HepG2 (cell line): ENCODE data around the gene PEX11B. TPM values are rescaled to one million over a fixed set of nuclear protein-coding genes. Genes with fewer than 3 reads are reported as not detected.

Source experiments
- AHR ChIP-seq: IDR thresholded peaks from 2 replicates; pipeline ENCODE4 v1.6.1; 2018; ENCODE audit warnings: missing genetic modification reagents, missing compliant biosample characterization
- CHD4 ChIP-seq: fragments of 200-600 bp; sonication (generic); IDR thresholded peaks from 2 replicates; pipeline ENCODE4 v1.7.0; 2017; ENCODE audit warnings: mild to moderate bottlenecking, low read length, borderline replicate concordance
- DR1 ChIP-seq: sonication (generic); formaldehyde crosslinking; IDR thresholded peaks from 2 replicates; pipeline ENCODE4 v1.8.0; 2021; ENCODE audit warnings: mild to moderate bottlenecking, missing genetic modification reagents, inconsistent platforms
- ELF1 ChIP-seq: sonication (generic); formaldehyde crosslinking; IDR thresholded peaks from 2 replicates; pipeline ENCODE4 v1.4.0; 2020; ENCODE audit warnings: missing genetic modification reagents
- ESRRA ChIP-seq: sonication (generic); formaldehyde crosslinking; IDR thresholded peaks from 2 replicates; pipeline ENCODE4 v1.5.1; 2020; ENCODE audit warnings: mild to moderate bottlenecking, low read depth, missing genetic modification reagents
- FOXM1 ChIP-seq: sonication (generic); formaldehyde crosslinking; IDR thresholded peaks from 2 replicates; pipeline ENCODE4 v1.5.0; 2020; ENCODE audit warnings: missing genetic modification reagents
- GATAD2A ChIP-seq: IDR thresholded peaks from 2 replicates; pipeline ENCODE4 v1.6.1; 2016
- IKZF4 ChIP-seq: sonication (generic); formaldehyde crosslinking; IDR thresholded peaks from 2 replicates; pipeline ENCODE4 v1.5.1; 2020; ENCODE audit warnings: borderline replicate concordance, mild to moderate bottlenecking, low read depth, missing genetic modification reagents; ENCODE audit errors: not compliant biosample characterization
- IKZF5 ChIP-seq: IDR thresholded peaks from 2 replicates; pipeline ENCODE4 v1.6.1; 2018; ENCODE audit warnings: missing genetic modification reagents, mild to moderate bottlenecking, missing compliant biosample characterization
- MYNN ChIP-seq: sonication (generic); formaldehyde crosslinking; IDR thresholded peaks from 2 replicates; pipeline ENCODE4 v1.4.0; 2020; ENCODE audit warnings: mild to moderate bottlenecking, low read depth, missing genetic modification reagents
- RAD51 ChIP-seq: fragments of 450-650 bp; IDR thresholded peaks from 2 replicates; pipeline ENCODE4 v1.6.1; 2016; ENCODE audit warnings: borderline replicate concordance
- RBM22 ChIP-seq: fragments of 200-400 bp; formaldehyde crosslinking; optimal IDR thresholded peaks from 2 replicates; pipeline ENCODE3; 2017; ENCODE audit warnings: mild to moderate bottlenecking, low read length, moderate library complexity
- U2AF2 ChIP-seq: fragments of 200-400 bp; formaldehyde crosslinking; IDR thresholded peaks from 2 replicates; pipeline ENCODE4 v1.6.1; 2017; ENCODE audit warnings: low read depth, mild to moderate bottlenecking, low read length
- UBTF ChIP-seq: sonication (generic); formaldehyde crosslinking; IDR thresholded peaks from 2 replicates; pipeline ENCODE4 v1.4.0; 2020; ENCODE audit warnings: mild to moderate bottlenecking, missing genetic modification reagents
- ZBTB49 ChIP-seq: sonication (generic); formaldehyde crosslinking; IDR thresholded peaks from 2 replicates; pipeline ENCODE4 v1.4.0; 2020; ENCODE audit warnings: missing genetic modification reagents, borderline replicate concordance
- ZFP37 ChIP-seq: sonication (generic); formaldehyde crosslinking; IDR thresholded peaks from 2 replicates; pipeline ENCODE4 v1.4.0; 2020; ENCODE audit warnings: missing genetic modification reagents, borderline replicate concordance
- ZNF12 ChIP-seq: sonication (generic); formaldehyde crosslinking; IDR thresholded peaks from 2 replicates; pipeline ENCODE4 v1.5.0; 2020; ENCODE audit warnings: missing genetic modification reagents
- ZNF343 ChIP-seq: sonication (generic); formaldehyde crosslinking; IDR thresholded peaks from 2 replicates; pipeline ENCODE4 v1.4.0; 2020; ENCODE audit warnings: mild to moderate bottlenecking, missing genetic modification reagents
- ZNF44 ChIP-seq: sonication (generic); formaldehyde crosslinking; IDR thresholded peaks from 2 replicates; pipeline ENCODE4 v1.5.1; 2020; ENCODE audit warnings: mild to moderate bottlenecking, missing genetic modification reagents
- ZNF713 ChIP-seq: sonication (generic); formaldehyde crosslinking; IDR thresholded peaks from 2 replicates; pipeline ENCODE4 v1.4.0; 2020; ENCODE audit warnings: mild to moderate bottlenecking, missing genetic modification reagents
- ZNF782 ChIP-seq: sonication (generic); formaldehyde crosslinking; IDR thresholded peaks from 2 replicates; pipeline ENCODE4 v1.4.0; 2020; ENCODE audit warnings: missing genetic modification reagents, mild to moderate bottlenecking, borderline replicate concordance
- ZNF816 ChIP-seq: sonication (generic); formaldehyde crosslinking; IDR thresholded peaks from 2 replicates; pipeline ENCODE4 v1.8.0; 2022; ENCODE audit warnings: missing genetic modification reagents, mild to moderate bottlenecking, borderline replicate concordance
- ZSCAN12 ChIP-seq: sonication (generic); formaldehyde crosslinking; IDR thresholded peaks from 2 replicates; pipeline ENCODE4 v1.9.0; 2021; ENCODE audit warnings: mild to moderate bottlenecking, missing genetic modification reagents
- ZSCAN22 ChIP-seq: sonication (generic); formaldehyde crosslinking; IDR thresholded peaks from 2 replicates; pipeline ENCODE4 v1.4.0; 2020; ENCODE audit warnings: mild to moderate bottlenecking, missing genetic modification reagents
- polyA plus RNA-seq, 8 experiments: library from polyadenylated mRNA; depleted of rRNA in 3 of 8; stranded (reverse) in 7 of 8; unstranded in 1 of 8; fragments of >200 nt; fragmentation: Illumina TruSeq in 4 of 8; extraction: Trizol in 4 of 8; gene quantifications; 2 replicates each; pipeline versions ENCODE4 v1.2.1 to v1.2.3, GENCODE V29; 2011 to 2016; ENCODE audit warnings: low read depth in 4 of 8, missing spikeins in 1 of 8, mixed read lengths in 1 of 8; ENCODE audit not compliant: insufficient read depth in 1 of 8
- total RNA-seq, 5 experiments: library from RNA; depleted of rRNA; stranded (reverse); fragments of >200 nt; fragmentation: Illumina TruSeq; extraction: Trizol; gene quantifications; 2 replicates each; pipeline ENCODE4 v1.2.3, GENCODE V29; 2016; ENCODE audit warnings: low read depth in 1 of 5

Gene PEX11B
- total and polyA plus RNA-seq, 2 of the 13 experiments (the other 11 are each of a cell fraction or from before 2014, with no cell fraction given) = 21.6 to 48.4 TPM

- TF ChIP-seq ZBTB49 (CRISPR knock-in tag) (no peak), UBTF (peak; percentile 45), AHR (CRISPR knock-in tag) (no peak), IKZF4 (CRISPR knock-in tag) (peak; percentile 55), ZNF782 (peak; percentile 31; the same call in 1 of the 2 replicates), RAD51 (no peak), ESRRA (CRISPR knock-in tag) (peak; percentile 62; the same call in 1 of the 2 replicates), ZFP37 (CRISPR knock-in tag) (no peak), ZNF713 (CRISPR knock-in tag) (no peak), CHD4 (no peak), ZNF343 (CRISPR knock-in tag) (no peak), ZNF12 (CRISPR knock-in tag) (no peak), GATAD2A (CRISPR knock-in tag) (0 out of 2 replicates have a peak, but pooled peaks have one; percentile 30), MYNN (no peak), U2AF2 (no peak), ELF1 (CRISPR knock-in tag) (peak; percentile 91), ZNF44 (CRISPR knock-in tag) (no peak), DR1 (CRISPR knock-in tag) (peak; percentile 66; the same call in 1 of the 2 replicates), ZSCAN12 (CRISPR knock-in tag) (no peak), ZSCAN22 (CRISPR knock-in tag) (no peak), RBM22 (peak; percentile 32), FOXM1 (no peak), ZNF816 (CRISPR knock-in tag) (0 out of 2 replicates have a peak, but pooled peaks have one; percentile 11), IKZF5 (CRISPR knock-in tag) (0 out of 2 replicates have a peak, but pooled peaks have one; percentile 24)
These were observed 8.8 kb upstream of the PEX11B start, which contains the start of gene RBM8A (continued) for GRCh38 chr1:145927063-145927886.
